ENCODE data around the gene NAA10.
A peak's percentile ranks its signal among the peaks of the same experiment; 100 is the strongest.

Gene NAA10

GRCh38 chrX:153933748-153934147, 1.1 kb downstream of the NAA10 start:
- intact Hi-C loops (cut with DNase I) = no loop called here
- no peak for DNase-seq

- no peak for DNase-seq
- intact Hi-C loops (cut with DNase I) = no loop called here
These were observed 2.5 kb downstream of the NAA10 start for GRCh38 chrX:153932220-153932915.

GRCh38 chrX:153931748-153932147, 3.1 kb downstream of the NAA10 start:
- intact Hi-C loops (cut with DNase I) = no loop called here
- no peak for DNase-seq

DNA sequence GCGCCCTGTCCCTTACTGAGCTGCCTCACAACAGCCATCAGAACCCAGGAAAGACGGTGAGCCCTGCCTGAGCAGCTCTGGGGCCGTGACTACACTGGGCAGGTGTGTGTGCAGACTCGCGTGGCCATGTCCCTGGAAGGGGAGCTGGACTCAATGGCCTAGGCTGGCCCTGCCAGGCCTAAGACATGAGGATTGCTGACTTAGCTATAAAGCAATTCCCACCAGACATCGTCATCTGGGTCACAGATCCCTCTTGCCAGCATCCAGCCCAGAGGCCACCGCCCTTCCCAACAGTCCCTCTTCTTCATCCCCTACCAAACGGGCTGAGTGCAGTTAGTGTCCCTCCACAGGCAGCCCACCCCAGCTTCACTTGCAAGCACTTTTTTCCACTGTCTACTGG, 3.7 kb downstream of the NAA10 start:
- intact Hi-C loops (cut with DNase I) = no loop called here
- no peak for DNase-seq

DNA sequence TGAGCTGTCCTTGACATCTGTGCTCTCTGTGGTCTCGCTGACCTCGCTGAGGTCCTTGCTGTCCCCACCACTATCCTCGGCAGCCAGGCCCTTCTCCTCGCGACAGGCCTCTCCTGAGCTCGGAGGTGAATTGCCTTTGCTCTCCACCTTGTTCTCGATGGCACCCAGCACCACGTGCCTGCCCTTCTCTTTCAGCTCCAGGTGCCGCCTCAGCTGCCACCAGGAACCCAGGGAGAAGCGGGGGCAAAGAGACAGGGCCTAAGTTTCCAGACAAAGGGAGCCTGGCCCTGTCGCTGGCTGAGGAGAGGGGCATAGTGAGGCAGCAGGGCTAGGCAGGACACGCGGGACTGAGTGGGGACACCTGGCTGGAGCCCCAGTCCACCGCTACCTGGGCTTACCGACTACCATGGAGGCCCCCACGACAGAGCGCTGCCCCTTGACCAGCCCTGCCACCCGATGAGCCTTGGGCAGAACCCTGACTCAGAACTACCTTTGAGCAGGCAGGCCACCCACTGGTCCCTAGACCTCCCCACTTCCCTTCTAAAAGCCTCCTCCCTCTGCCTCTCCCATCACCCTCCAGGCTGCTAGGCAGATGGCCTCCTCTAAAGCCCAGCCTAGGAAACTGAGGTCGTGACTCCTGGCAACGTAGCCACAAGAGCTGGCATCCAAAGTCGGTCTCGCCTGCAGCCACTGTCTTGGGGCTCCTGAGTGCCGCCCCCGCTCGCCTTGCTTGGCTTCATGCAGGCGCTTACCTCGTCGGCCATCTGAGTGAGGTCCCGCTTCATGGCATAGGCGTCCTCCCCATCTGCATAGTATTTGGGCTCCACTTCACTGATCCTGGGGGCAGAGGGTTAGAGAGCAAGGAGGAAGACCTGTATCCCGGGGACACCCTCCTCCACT, 4.6 kb downstream of the NAA10 start:
- no peak for DNase-seq
- intact Hi-C loops (cut with DNase I) = no loop called here

GRCh38 chrX:153929576-153929975, 5.3 kb downstream of the NAA10 start:
- no peak for DNase-seq
- intact Hi-C loops (cut with DNase I) = no loop called here

DNA sequence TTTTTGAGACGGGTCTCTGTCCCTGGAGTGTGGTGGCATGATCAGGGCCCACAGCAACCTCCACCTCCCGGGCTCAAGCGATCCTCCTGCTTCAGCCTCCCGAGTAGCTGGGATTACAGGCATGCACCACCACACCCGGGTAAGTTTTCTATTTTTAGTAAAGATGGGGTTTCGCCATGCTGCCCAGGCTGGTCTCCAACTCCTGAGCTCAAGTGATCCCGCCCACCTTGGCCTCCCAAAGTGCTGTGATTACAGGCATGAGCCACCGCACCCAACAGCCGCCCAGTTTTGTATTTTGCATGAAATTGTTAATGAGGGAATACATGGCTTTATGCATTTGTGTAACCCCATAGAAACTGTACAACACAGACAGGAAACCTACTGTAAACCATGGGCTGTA, 6.0 kb downstream of the NAA10 start:
- no peak for DNase-seq
- intact Hi-C loops (cut with DNase I) = no loop called here

- intact Hi-C loops (cut with DNase I) = no loop called here
- peak; percentile 87 to 97 (median 94) for DNase-seq
These were observed 6.7 kb downstream of the NAA10 start for GRCh38 chrX:153927922-153928760.

GRCh38 chrX:153927672-153927921, 7.2 kb downstream of the NAA10 start:
- peak in 1 of 42 donors; percentile 39 for DNase-seq
- intact Hi-C loops (cut with DNase I) = no loop called here

GRCh38 chrX:153926858-153927671, 7.8 kb downstream of the NAA10 start:
- peak in 19 of 42 donors; percentile 14 to 54 (median 33) for DNase-seq
- intact Hi-C loops (cut with DNase I) = no loop called here

GRCh38 chrX:153926552-153926857, 8.3 kb downstream of the NAA10 start:
- no peak for DNase-seq
- intact Hi-C loops (cut with DNase I) = no loop called here

DNA sequence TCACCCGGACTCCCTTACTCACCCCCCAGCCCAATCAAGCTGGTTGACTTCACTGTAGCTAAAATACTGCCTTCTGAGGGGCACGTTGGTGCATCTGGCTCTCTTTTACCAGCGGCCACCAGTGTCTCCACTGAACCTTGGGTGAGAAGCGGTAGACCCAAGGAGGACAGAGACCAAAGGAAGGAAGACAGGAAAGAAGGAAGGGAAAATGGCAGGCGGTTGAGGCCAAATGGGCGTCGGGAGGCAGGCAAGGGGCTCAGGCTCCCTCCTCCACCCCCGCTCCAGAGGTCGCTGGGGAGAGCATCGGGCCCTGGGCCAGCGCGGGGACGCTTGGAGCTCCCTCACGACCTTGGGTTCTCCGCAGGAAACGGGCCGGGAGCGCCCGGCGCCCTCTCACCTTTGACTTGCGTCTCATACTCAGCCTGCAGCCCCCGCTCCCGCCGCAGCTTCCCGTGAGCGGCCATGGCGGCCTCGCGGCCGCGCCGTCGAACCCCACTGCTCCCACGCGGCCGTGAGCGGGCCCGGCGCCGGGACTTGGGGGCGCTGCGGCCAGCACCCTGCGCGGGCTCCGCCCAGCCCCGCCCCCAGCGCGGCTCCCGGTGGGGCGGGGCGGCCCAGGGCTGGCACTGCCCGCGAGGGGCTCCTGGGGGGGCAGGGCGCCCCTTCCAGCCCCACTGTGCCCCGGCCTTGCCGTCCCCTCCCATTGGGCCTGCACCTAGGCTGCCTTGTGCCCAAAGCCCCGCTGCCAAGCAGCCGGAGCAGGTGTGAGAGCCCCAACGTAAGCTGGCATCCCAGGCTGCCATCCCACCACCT, 8.9 kb downstream of the NAA10 start, which contains the start of gene ARHGAP4:
ARHGAP4 (minus strand) TSS at position 526 of the 813 bp plus-strand sequence; CDS start at position 464, 62 bp downstream.
- DNase-seq = no peak
- intact Hi-C loops (cut with DNase I) = no loop called here

- no peak for DNase-seq
- intact Hi-C loops (cut with DNase I) = no loop called here
These were observed 9.5 kb downstream of the NAA10 start for GRCh38 chrX:153925387-153925738.

DNA sequence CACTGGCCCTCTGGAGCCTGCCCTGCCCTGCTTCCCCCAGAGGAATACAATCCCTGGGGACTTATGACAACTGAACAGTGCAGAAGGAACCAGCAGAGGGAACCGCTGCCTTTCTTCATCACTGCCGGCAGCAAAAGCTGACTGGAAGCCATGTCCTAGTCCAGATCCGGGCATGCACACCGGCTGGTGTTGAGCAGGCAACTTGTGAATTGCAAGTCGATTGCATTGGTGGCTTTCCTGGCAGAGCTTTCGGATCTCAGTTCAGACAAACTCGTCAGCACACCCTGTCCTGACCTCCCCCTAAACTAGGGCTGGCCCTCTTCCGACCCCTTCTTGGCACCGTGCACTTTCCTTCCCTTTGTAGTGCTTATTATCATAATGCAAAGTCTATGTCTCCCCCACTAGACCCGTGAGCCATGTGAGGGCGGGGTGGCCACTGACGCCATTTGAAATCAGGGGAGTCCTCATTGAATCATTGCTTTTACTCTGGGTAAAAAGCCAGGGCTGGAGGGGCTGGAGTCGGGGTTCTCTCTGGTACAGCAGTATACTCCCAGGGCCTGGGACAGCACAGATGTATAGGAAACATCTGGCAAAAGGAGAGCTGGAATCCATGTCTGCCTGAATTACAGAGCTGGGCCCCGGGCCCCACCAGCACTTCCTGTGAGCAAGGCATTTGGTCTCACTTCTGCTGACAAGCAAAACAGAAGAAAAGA, 10.5 kb downstream of the NAA10 start:
- peak in 30 of 42 donors; percentile 17 to 78 (median 56) for DNase-seq
- intact Hi-C loops (cut with DNase I) = no loop called here

DNA sequence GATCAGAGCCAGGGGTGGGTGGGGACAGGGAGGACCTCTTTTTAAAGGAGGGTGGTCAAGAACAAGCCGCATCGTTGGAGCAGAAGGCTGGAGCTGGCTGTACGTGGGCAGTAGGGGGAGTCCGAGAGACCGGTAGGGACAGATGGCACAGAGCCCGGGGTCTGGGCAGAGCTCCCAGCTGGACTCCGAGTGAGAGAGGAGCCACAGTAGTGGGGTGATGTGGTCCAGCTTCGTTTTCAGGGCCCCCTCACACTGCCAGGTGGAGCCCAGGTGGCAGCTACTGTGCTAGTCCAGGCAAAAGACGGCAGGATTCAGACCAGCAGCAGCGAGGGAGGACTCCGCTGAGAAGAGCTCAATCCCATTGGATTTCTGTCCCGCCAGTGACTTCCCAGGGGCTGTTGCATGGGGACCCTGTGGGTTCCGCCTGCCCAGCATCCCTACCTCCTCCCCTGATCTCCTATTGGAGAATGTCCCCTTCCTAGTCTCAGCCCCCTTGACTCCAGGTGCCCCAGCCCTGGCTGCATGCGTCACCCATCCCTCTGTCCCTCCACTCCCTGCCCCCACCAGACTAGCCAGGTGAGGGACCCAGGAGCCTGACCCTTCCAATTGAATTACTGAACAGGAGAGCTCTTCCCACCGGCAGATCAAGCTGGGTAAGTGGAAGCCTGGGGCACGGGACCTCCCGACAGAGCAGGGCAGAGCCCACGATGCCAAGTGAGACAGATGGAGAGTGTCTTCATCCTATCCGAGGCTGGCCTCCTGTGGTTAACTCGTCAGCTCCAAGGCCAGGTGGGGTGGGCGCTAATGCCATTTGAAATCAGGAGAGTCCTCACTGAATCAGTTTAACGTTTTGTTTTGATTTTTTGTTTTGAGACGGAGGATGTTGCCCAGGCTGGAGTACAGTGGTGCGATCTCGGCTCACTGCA, 11.6 kb downstream of the NAA10 start:
- intact Hi-C loops (cut with DNase I) = no loop called here
- DNase-seq = peak; percentile 53 to 87 (median 72)

Measured in head of caudate nucleus (tissue), 42 donors.